ENCODE results near the gene FOS. TPM values are rescaled to one million over a fixed set of nuclear protein-coding genes. Genes with fewer than 3 reads are reported as not detected.
A peak's percentile ranks its signal among the peaks of the same experiment; 100 is the strongest.

The FOS gene
- total and polyA plus RNA-seq, 2 of the 13 experiments (the other 11 are each of a cell fraction or from before 2014, with no cell fraction given): 15.9 to 24.2 TPM

DNA sequence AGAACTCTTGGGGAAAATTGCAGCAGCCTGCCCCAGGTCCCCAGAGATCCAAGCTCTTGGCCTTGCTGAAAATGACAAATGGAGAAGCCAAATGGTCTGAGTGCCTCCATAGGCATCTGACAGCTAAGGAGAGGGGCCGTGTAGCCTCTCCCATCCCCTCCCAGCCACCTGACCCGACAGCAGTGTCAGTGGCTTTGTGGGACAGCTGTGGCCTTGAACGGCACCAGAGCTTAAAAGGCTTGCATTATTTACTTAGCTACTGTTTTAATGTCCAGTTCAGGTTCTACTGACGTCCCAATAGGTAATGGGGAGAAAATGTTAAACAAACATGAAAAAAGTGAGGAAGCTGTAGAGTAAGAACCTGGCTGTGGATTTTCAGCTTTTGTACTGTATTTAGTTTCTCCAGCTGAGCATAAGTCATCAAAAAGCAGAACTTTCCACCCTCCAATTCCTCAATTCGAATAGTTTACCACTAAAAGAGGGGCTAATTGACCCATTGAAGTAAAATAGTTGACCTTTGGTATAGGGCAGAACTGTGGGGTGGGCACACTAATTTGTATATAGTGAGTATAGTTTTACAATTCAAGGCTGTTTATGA lies 50.0 kb downstream of the FOS start (continued):
- no peak for TF ChIP-seq ZC3H4 (CRISPR knock-in tag; IDR thresholded peaks at IDR 0.05; ENCODE audit: borderline replicate concordance)
- TF ChIP-seq, protein P1, sequence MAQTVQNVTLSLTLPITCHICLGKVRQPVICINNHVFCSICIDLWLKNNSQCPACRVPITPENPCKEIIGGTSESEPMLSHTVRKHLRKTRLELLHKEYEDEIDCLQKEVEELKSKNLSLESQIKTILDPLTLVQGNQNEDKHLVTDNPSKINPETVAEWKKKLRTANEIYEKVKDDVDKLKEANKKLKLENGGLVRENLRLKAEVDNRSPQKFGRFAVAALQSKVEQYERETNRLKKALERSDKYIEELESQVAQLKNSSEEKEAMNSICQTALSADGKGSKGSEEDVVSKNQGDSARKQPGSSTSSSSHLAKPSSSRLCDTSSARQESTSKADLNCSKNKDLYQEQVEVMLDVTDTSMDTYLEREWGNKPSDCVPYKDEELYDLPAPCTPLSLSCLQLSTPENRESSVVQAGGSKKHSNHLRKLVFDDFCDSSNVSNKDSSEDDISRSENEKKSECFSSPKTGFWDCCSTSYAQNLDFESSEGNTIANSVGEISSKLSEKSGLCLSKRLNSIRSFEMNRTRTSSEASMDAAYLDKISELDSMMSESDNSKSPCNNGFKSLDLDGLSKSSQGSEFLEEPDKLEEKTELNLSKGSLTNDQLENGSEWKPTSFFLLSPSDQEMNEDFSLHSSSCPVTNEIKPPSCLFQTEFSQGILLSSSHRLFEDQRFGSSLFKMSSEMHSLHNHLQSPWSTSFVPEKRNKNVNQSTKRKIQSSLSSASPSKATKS (CRISPR knock-in tag; IDR thresholded peaks at IDR 0.05): no peak
- TF ChIP-seq GABPA (IDR thresholded peaks at IDR 0.05; ENCODE audit: low read depth, low read length): no peak
- TF ChIP-seq GABPA (CRISPR knock-in tag; IDR thresholded peaks at IDR 0.05; ENCODE audit: low read depth): peak; percentile 25; the same call in 1 of the 2 replicates
- no peak for TF ChIP-seq ZNF484 (CRISPR knock-in tag; IDR thresholded peaks at IDR 0.05; ENCODE audit: borderline replicate concordance, low read depth)
- no peak for TF ChIP-seq ATAD3A (CRISPR knock-in tag; IDR thresholded peaks at IDR 0.05)
- TF ChIP-seq NFE2L1 (CRISPR knock-in tag; IDR thresholded peaks at IDR 0.05; ENCODE audit: borderline replicate concordance): no peak
- TF ChIP-seq, protein P2, sequence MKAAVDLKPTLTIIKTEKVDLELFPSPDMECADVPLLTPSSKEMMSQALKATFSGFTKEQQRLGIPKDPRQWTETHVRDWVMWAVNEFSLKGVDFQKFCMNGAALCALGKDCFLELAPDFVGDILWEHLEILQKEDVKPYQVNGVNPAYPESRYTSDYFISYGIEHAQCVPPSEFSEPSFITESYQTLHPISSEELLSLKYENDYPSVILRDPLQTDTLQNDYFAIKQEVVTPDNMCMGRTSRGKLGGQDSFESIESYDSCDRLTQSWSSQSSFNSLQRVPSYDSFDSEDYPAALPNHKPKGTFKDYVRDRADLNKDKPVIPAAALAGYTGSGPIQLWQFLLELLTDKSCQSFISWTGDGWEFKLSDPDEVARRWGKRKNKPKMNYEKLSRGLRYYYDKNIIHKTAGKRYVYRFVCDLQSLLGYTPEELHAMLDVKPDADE (CRISPR knock-in tag; IDR thresholded peaks at IDR 0.05): no peak
- TF ChIP-seq ZNF768 (CRISPR knock-in tag; IDR thresholded peaks at IDR 0.05): no peak
- no peak for TF ChIP-seq ZMAT3 (CRISPR knock-in tag; conservative IDR thresholded peaks at IDR 0.05)
- TF ChIP-seq ZNF121 (CRISPR knock-in tag; IDR thresholded peaks at IDR 0.05): no peak
- TF ChIP-seq, protein P3, sequence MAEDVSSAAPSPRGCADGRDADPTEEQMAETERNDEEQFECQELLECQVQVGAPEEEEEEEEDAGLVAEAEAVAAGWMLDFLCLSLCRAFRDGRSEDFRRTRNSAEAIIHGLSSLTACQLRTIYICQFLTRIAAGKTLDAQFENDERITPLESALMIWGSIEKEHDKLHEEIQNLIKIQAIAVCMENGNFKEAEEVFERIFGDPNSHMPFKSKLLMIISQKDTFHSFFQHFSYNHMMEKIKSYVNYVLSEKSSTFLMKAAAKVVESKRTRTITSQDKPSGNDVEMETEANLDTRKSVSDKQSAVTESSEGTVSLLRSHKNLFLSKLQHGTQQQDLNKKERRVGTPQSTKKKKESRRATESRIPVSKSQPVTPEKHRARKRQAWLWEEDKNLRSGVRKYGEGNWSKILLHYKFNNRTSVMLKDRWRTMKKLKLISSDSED (CRISPR knock-in tag; IDR thresholded peaks at IDR 0.05): no peak
- TF ChIP-seq NR1H2 (CRISPR knock-in tag; IDR thresholded peaks at IDR 0.05; ENCODE audit: borderline replicate concordance, low read depth): no peak
- no peak for TF ChIP-seq ZFAT (CRISPR knock-in tag; conservative IDR thresholded peaks at IDR 0.05)
- TF ChIP-seq AGO2 (optimal IDR thresholded peaks at IDR 0.05; ENCODE audit: low read depth, low read length): no peak
- TF ChIP-seq, protein P4, sequence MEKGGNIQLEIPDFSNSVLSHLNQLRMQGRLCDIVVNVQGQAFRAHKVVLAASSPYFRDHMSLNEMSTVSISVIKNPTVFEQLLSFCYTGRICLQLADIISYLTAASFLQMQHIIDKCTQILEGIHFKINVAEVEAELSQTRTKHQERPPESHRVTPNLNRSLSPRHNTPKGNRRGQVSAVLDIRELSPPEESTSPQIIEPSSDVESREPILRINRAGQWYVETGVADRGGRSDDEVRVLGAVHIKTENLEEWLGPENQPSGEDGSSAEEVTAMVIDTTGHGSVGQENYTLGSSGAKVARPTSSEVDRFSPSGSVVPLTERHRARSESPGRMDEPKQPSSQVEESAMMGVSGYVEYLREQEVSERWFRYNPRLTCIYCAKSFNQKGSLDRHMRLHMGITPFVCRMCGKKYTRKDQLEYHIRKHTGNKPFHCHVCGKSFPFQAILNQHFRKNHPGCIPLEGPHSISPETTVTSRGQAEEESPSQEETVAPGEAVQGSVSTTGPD (CRISPR knock-in tag; IDR thresholded peaks at IDR 0.05): no peak
- TF ChIP-seq ZNF12 (CRISPR knock-in tag; IDR thresholded peaks at IDR 0.05): no peak
- no peak for TF ChIP-seq NR2F1 (CRISPR knock-in tag; IDR thresholded peaks at IDR 0.05)
- TF ChIP-seq MED1 (CRISPR knock-in tag; IDR thresholded peaks at IDR 0.05): peak; percentile 63; the same call in 1 of the 2 replicates
- TF ChIP-seq FOXM1 (CRISPR knock-in tag; IDR thresholded peaks at IDR 0.05): no peak
- TF ChIP-seq, protein P5, sequence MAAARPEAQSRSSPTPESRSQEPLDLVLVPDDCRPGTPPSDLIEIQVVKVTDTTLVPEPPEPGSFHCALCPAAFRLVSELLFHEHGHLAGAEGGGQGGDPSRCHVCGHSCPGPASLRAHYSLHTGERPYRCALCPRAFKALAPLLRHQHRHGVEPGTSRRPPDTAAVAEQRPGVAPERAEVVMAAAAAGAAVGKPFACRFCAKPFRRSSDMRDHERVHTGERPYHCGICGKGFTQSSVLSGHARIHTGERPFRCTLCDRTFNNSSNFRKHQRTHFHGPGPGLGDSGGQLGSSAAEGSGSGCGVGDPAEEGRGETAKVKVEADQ (CRISPR knock-in tag; IDR thresholded peaks at IDR 0.05; ENCODE audit: borderline replicate concordance): no peak
- no peak for TF ChIP-seq FOSL1 (CRISPR knock-in tag; IDR thresholded peaks at IDR 0.05; ENCODE audit: borderline replicate concordance)
- TF ChIP-seq KDM2A (CRISPR knock-in tag; IDR thresholded peaks at IDR 0.05; ENCODE audit: borderline replicate concordance, low read depth): 0 out of 2 replicates have a peak, but pooled peaks have one; percentile 38
- TF ChIP-seq, protein P6, sequence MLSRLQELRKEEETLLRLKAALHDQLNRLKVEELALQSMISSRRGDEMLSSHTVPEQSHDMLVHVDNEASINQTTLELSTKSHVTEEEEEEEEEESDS (CRISPR knock-in tag; IDR thresholded peaks at IDR 0.05; ENCODE audit: borderline replicate concordance): no peak
